T-cell (primary cell): ENCODE data around the gene CD164. TPM values are rescaled to one million over a fixed set of nuclear protein-coding genes. Genes with fewer than 3 reads are reported as not detected.

Source experiments
- ATAC-seq, 4 experiments: fragments of 200-7000 bp in 3 of 4; fragments of 150-1000 bp in 1 of 4; cut with Tn5 transposase; replicated peaks in 1 of 4; 1 replicate in 3 of 4; 2 replicates in 1 of 4; pipeline ENCODE4 v1.10.0; 2021; ENCODE audit warnings: moderate library complexity in 3 of 4, mild to moderate bottlenecking in 2 of 4, moderate number of reproducible peaks in 1 of 4
- CTCF ChIA-PET, 2 donors: fragments of 300-600 bp; sonication (Branson Sonifier 250); formaldehyde crosslinking; loops; one replicate each; lab custom pipeline; 2022; ENCODE audit warnings: antibody characterized with exemption in 2 of 2; lab: Charles Lee
- POLR2A ChIA-PET, 2 donors: fragments of 300-600 bp; sonication (Branson Sonifier 250); formaldehyde crosslinking; loops; one replicate each; lab custom pipeline; 2022; ENCODE audit warnings: antibody characterized with exemption in 2 of 2; lab: Charles Lee
- DNase-seq, 35 experiments: peaks; one replicate each; pipeline versions ENCODE4 v3.0.0 to v3.0.0-alpha.2; 2013 to 2023
- H3K27ac ChIP-seq: one replicate; pipeline ENCODE4 v1.5.1; 2013; ENCODE audit warnings: low read length
- H3K27me3 ChIP-seq, 2 experiments: replicated peaks in 1 of 2; 1 replicate in 1 of 2; 2 replicates in 1 of 2; pipeline versions ENCODE4 v1.6.1 to v1.7.0; 2013; ENCODE audit warnings: low read length in 1 of 2, mixed read lengths in 1 of 2; ENCODE audit not compliant: control insufficient read depth in 2 of 2, insufficient read depth in 2 of 2; ENCODE audit errors: extremely low read depth in 1 of 2
- H3K36me3 ChIP-seq, 2 donors: 1 replicate in 1 of 2; 2 replicates in 1 of 2; pipeline versions ENCODE4 v1.6.1 to v1.7.0; 2013; ENCODE audit warnings: low read length in 1 of 2; ENCODE audit not compliant: control insufficient read depth in 2 of 2, insufficient read depth in 1 of 2; ENCODE audit errors: extremely low read depth in 1 of 2
- H3K4me1 ChIP-seq, 2 experiments: 1 replicate in 1 of 2; 2 replicates in 1 of 2; pipeline versions ENCODE4 v1.6.1 to v1.7.0; 2013; ENCODE audit warnings: low read length in 2 of 2, mixed read lengths in 1 of 2; ENCODE audit not compliant: insufficient read depth in 2 of 2, control insufficient read depth in 1 of 2; ENCODE audit errors: extremely low read depth in 1 of 2
- H3K4me3 ChIP-seq, 2 donors: 1 replicate in 1 of 2; 2 replicates in 1 of 2; pipeline versions ENCODE4 v1.5.1 to v1.7.0; 2013; ENCODE audit warnings: mild to moderate bottlenecking in 2 of 2, low read length in 1 of 2, moderate library complexity in 1 of 2; ENCODE audit not compliant: control insufficient read depth in 1 of 2; ENCODE audit errors: extremely low read depth in 1 of 2
- H3K9me3 ChIP-seq: 2 replicates; pipeline ENCODE4 v1.7.0; 2013
- H3K27ac Mint-ChIP-seq, 2 donors: one replicate each; pipeline ENCODE4 v1.8.0; 2020 to 2021; ENCODE audit warnings: mild to moderate bottlenecking in 2 of 2, mixed read lengths in 2 of 2
- H3K27me3 Mint-ChIP-seq, 2 donors: one replicate each; pipeline ENCODE4 v1.8.0; 2021 to 2022; ENCODE audit warnings: mixed read lengths in 2 of 2
- H3K36me3 Mint-ChIP-seq: one replicate; pipeline ENCODE4 v1.8.0; 2021; ENCODE audit warnings: mixed read lengths
- H3K4me1 Mint-ChIP-seq, 3 donors: one replicate each; pipeline ENCODE4 v1.8.0; 2020 to 2022; ENCODE audit warnings: mixed read lengths in 3 of 3, mild to moderate bottlenecking in 1 of 3
- H3K4me3 Mint-ChIP-seq, 3 donors: one replicate each; pipeline ENCODE4 v1.8.0; 2020 to 2022; ENCODE audit warnings: mild to moderate bottlenecking in 3 of 3, mixed read lengths in 3 of 3, moderate library complexity in 3 of 3
- H3K9me3 Mint-ChIP-seq, 3 donors: one replicate each; pipeline ENCODE4 v1.8.0; 2020 to 2022; ENCODE audit warnings: mixed read lengths in 3 of 3
- WGBS: methylation state at CpG from one replicate; pipeline ENCODE4 v1.1.5; 2013; ENCODE audit warnings: missing lambda C conversion rate; ENCODE audit not compliant: insufficient coverage; 5-methylcytosine and 5-hydroxymethylcytosine counted together
- total RNA-seq, 35 experiments: library from RNA in 6 of 35; stranded (reverse) in 6 of 35; fragments of 120-200 nt in 1 of 35; gene quantifications; one replicate each; pipeline versions ENCODE4 v1.2.1 to v1.2.4 and lab custom pipeline; 2013 to 2026

Gene CD164
- total RNA-seq, 5 donors from 2014 or later (not counting 1 experiment from before 2014, with no cell fraction given), result 194 to 212 (median 201) TPM

GRCh38 chr6:109363753-109364152, 18.5 kb downstream of the CD164 start:
- H3K27me3 ChIP-seq, result no peaks in the 10 kb centered on the region
- H3K36me3 Mint-ChIP-seq, result peaks cover 80% of the 10 kb centered on the region
- H3K4me3 ChIP-seq, result no peak overlapping the region
- H3K4me1 Mint-ChIP-seq, result peaks cover 37 to 38% (median 37%) of the 10 kb centered on the region in 3 donors
- WGBS, result no CpG with 5 or more reads among the region's 2 CpGs
- no peaks in the 10 kb centered on the region for H3K27me3 Mint-ChIP-seq
- H3K9me3 ChIP-seq, result no peaks in the 10 kb centered on the region
- H3K4me1 ChIP-seq, result no peaks in the 10 kb centered on the region
- DNase-seq (no peak), ATAC-seq (no peak)
- ChIA-PET CTCF (no interaction called here), POLR2A (interaction anchor here in 1 of 2 donors (0.6 kb wide), 1 partner anchor 21 kb away, joined by 6 read pairs; no protein-coding TSS in a partner anchor)
- peaks cover 4 to 72% of the 10 kb centered on the region in 2 donors for H3K36me3 ChIP-seq
- H3K27ac Mint-ChIP-seq, result peak overlapping the region; percentile 10 to 16
- no peaks in the 10 kb centered on the region for H3K9me3 Mint-ChIP-seq
- no peak overlapping the region for H3K4me3 Mint-ChIP-seq
- no peak overlapping the region for H3K27ac ChIP-seq

- Mint-ChIP-seq H3K4me1 (peaks cover 35 to 37% (median 36%) of the 10 kb centered on the region in 3 donors), H3K27ac (no peak overlapping the region), H3K9me3 (no peaks in the 10 kb centered on the region), H3K4me3 (no peak overlapping the region), H3K36me3 (peaks cover 83% of the 10 kb centered on the region), H3K27me3 (no peaks in the 10 kb centered on the region)
- peaks cover 4 to 71% of the 10 kb centered on the region in 2 donors for H3K36me3 ChIP-seq
- no peaks in the 10 kb centered on the region for H3K4me1 ChIP-seq
- H3K27ac ChIP-seq, result no peak overlapping the region
- WGBS, result 100% methylated on average over 4 of the region's 7 CpGs
- no peak for DNase-seq
- ChIA-PET CTCF (interaction anchor here in 1 of 2 donors (1.5 kb wide), 1 partner anchor 11 kb away, joined by 4 read pairs; no protein-coding TSS in a partner anchor), POLR2A (interaction anchor here in 1 of 2 donors (0.8 kb wide), 1 partner anchor 98 kb away, joined by 6 read pairs; no protein-coding TSS in a partner anchor)
- ATAC-seq, result peak in 1 of 4 experiments; percentile 28
- no peak overlapping the region for H3K4me3 ChIP-seq
- no peaks in the 10 kb centered on the region for H3K9me3 ChIP-seq
- no peaks in the 10 kb centered on the region for H3K27me3 ChIP-seq
Measured at GRCh38 chr6:109362102-109362884, 20.0 kb downstream of the CD164 start.

- Histone ChIP-seq H3K27ac (no peak overlapping the region), H3K36me3 (peaks cover 4 to 70% of the 10 kb centered on the region in 2 donors), H3K4me3 (no peak overlapping the region), H3K4me1 (no peaks in the 10 kb centered on the region), H3K9me3 (no peaks in the 10 kb centered on the region), H3K27me3 (no peaks in the 10 kb centered on the region)
- ChIA-PET POLR2A (no interaction called here), CTCF (no interaction called here)
- Mint-ChIP-seq H3K9me3 (peaks cover 0 to 6% (median 0%) of the 10 kb centered on the region in 3 donors), H3K4me3 (no peak overlapping the region), H3K4me1 (peaks cover 23 to 31% (median 30%) of the 10 kb centered on the region in 3 donors), H3K27ac (no peak overlapping the region), H3K36me3 (peaks cover 86% of the 10 kb centered on the region), H3K27me3 (no peaks in the 10 kb centered on the region)
- ATAC-seq, result no peak
- no peak for DNase-seq
Measured at GRCh38 chr6:109360791-109361190, 21.5 kb downstream of the CD164 start.

- Histone ChIP-seq H3K27me3 (no peaks in the 10 kb centered on the region), H3K4me3 (no peak overlapping the region), H3K36me3 (peaks cover 4 to 72% of the 10 kb centered on the region in 2 donors), H3K4me1 (no peaks in the 10 kb centered on the region), H3K27ac (no peak overlapping the region), H3K9me3 (no peaks in the 10 kb centered on the region)
- 100% methylated on average over 1 of the region's 1 CpG for WGBS
- no peak overlapping the region for H3K4me3 Mint-ChIP-seq
- ChIA-PET POLR2A (no interaction called here), CTCF (no interaction called here)
- H3K36me3 Mint-ChIP-seq, result peaks cover 91% of the 10 kb centered on the region
- DNase-seq (no peak), ATAC-seq (no peak)
- H3K4me1 Mint-ChIP-seq, result peaks cover 23 to 31% (median 30%) of the 10 kb centered on the region in 3 donors
- no peaks in the 10 kb centered on the region for H3K27me3 Mint-ChIP-seq
- H3K9me3 Mint-ChIP-seq, result peaks cover 0 to 6% (median 0%) of the 10 kb centered on the region in 3 donors
- no peak overlapping the region for H3K27ac Mint-ChIP-seq
Measured at GRCh38 chr6:109360281-109360680, 22.0 kb downstream of the CD164 start.

- Mint-ChIP-seq H3K9me3 (peaks cover 0 to 6% (median 0%) of the 10 kb centered on the region in 3 donors), H3K27ac (no peak overlapping the region), H3K4me3 (no peak overlapping the region), H3K36me3 (peaks cover 89% of the 10 kb centered on the region), H3K27me3 (no peaks in the 10 kb centered on the region), H3K4me1 (peaks cover 14 to 26% (median 23%) of the 10 kb centered on the region in 3 donors)
- Histone ChIP-seq H3K36me3 (peaks cover 4 to 72% of the 10 kb centered on the region in 2 donors), H3K4me3 (no peak overlapping the region), H3K27me3 (no peaks in the 10 kb centered on the region), H3K27ac (no peak overlapping the region), H3K9me3 (no peaks in the 10 kb centered on the region), H3K4me1 (no peaks in the 10 kb centered on the region)
- 100% methylated on average over 1 of the region's 2 CpGs for WGBS
- ATAC-seq (no peak), DNase-seq (no peak)
- CTCF ChIA-PET, result no interaction called here
- POLR2A ChIA-PET, result interaction anchor here in 1 of 2 donors (0.7 kb wide), 1 partner anchor 139 kb away, joined by 3 read pairs; no protein-coding TSS in a partner anchor
Measured at GRCh38 chr6:109359248-109359647, 23.0 kb downstream of the CD164 start.

- DNase-seq (no peak), ATAC-seq (no peak)
- Histone ChIP-seq H3K27me3 (no peaks in the 10 kb centered on the region), H3K4me3 (no peak overlapping the region), H3K9me3 (no peaks in the 10 kb centered on the region), H3K27ac (no peak overlapping the region), H3K36me3 (peaks cover 4 to 73% of the 10 kb centered on the region in 2 donors), H3K4me1 (no peaks in the 10 kb centered on the region)
- CTCF ChIA-PET, result no interaction called here
- H3K27me3 Mint-ChIP-seq, result no peaks in the 10 kb centered on the region
- POLR2A ChIA-PET, result no interaction called here
- H3K4me3 Mint-ChIP-seq, result no peak overlapping the region
- H3K4me1 Mint-ChIP-seq, result peaks cover 5 to 19% (median 15%) of the 10 kb centered on the region in 3 donors
- H3K27ac Mint-ChIP-seq, result no peak overlapping the region
- H3K9me3 Mint-ChIP-seq, result peaks cover 0 to 6% (median 0%) of the 10 kb centered on the region in 3 donors
- H3K36me3 Mint-ChIP-seq, result peaks cover 90% of the 10 kb centered on the region
Measured at GRCh38 chr6:109358204-109358603, 24.1 kb downstream of the CD164 start.
